Kidney epithelial cell (primary cell): Measurements from ENCODE around the gene TTC23L. TPM values are rescaled to one million over a fixed set of nuclear protein-coding genes. Genes with fewer than 3 reads are reported as not detected.

Experiments used
- DNase-seq: peaks from one replicate; pipeline ENCODE4 v3.0.0-alpha.2; 2010; ENCODE audit warnings: low read depth
- H3K27me3 ChIP-seq: 2 replicates; pipeline ENCODE4 v1.6.0; 2011; ENCODE audit warnings: low read length; ENCODE audit not compliant: control insufficient read depth, insufficient read depth
- H3K36me3 ChIP-seq: 2 replicates; pipeline ENCODE4 v1.5.1; 2011; ENCODE audit warnings: low read length; ENCODE audit not compliant: control insufficient read depth, insufficient read depth
- H3K4me3 ChIP-seq: 2 replicates; pipeline ENCODE4 v1.5.1; 2011; ENCODE audit warnings: low read depth, mild to moderate bottlenecking, control low read depth, low read length
- total RNA-seq: library from RNA; depleted of rRNA; stranded (reverse); fragments of >200 nt; gene quantifications from 2 replicates; pipeline ENCODE4 v1.2.3, GENCODE V29; 2015
- TF ChIP-seq, protein P1 (sequence below): IDR thresholded peaks from 2 replicates; pipeline ENCODE4 v1.5.1; 2011; ENCODE audit warnings: mild to moderate bottlenecking, moderate library complexity, low read length, control low read depth, inconsistent platforms; ENCODE audit not compliant: insufficient read depth, poor library complexity, severe bottlenecking

The TTC23L gene, protein sequence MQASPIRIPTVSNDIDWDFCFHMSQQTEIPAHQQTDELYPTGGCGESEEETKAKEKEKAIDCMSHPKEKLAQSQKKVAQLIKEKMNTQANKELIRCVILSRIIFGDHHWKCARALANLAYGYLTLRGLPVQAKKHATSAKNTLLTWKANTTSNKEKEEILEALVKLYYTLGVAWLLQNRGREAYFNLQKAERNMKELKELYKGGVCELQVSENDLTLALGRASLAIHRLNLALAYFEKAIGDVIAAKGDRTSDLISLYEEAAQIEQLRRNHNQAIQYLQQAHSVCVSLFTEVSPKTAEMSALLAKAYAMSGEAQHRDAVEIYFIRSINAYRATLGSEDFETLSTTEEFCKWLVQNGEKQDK
- total RNA-seq = under 0.01 and 2.1 TPM in 2 replicates

DNA sequence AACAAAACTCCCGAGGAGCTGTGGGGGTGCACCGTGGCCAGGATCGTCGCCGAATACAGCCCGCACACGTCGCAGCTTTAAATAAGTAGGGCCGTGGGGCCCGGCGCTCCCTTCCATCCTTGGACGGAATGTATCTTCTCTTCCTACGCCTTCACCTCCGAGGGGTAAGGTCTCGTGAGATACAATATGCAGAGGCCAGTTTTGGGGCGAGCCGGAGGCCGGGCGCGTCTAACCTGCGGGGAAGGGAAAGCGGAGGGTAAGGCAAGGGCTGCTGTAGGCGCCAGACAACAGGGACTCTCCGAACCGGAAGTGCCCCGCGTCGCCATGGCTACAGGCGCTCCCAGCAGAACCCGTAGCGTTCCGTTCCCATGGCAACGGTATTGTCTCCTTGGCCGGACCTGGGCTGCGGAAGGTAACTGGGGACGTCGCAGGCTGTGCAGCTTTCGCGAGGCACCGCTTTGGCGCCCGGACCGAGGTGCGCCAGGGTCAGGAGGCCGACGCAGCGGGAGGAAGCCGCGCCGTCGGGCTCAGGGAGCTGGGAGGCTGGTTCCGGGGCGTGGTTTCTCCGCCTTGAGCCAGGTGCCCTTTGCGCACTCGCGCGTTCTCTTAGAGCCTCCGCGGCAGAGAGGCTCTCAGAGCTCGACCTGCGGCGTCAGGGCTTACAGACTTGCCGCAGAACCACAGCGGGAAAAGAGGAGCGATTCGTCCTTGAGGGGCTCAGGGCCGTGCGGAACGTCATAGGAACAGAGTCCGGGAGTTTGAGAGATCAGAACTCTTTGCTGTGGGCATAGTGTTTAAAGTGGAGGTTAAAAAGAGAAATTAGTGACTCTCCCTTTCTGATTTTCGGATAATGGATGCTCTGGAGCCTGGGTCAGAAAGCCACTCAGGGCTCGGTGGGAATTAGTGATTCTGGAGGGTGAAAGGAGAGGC is at the start of gene TTC23L:
Gene TTC23L, plus strand, starts transcription at position 380 of the 930 bp plus-strand sequence. CDS start 1,508 bp downstream, outside the sequence.
- peak within 1 kb of the TSS; percentile 55 for H3K4me3 ChIP-seq
- no peaks in the 10 kb centered on the region for H3K27me3 ChIP-seq
- peak; percentile 66 for DNase-seq
- H3K36me3 ChIP-seq = no peaks in the 10 kb centered on the region
- TF ChIP-seq, protein P1, sequence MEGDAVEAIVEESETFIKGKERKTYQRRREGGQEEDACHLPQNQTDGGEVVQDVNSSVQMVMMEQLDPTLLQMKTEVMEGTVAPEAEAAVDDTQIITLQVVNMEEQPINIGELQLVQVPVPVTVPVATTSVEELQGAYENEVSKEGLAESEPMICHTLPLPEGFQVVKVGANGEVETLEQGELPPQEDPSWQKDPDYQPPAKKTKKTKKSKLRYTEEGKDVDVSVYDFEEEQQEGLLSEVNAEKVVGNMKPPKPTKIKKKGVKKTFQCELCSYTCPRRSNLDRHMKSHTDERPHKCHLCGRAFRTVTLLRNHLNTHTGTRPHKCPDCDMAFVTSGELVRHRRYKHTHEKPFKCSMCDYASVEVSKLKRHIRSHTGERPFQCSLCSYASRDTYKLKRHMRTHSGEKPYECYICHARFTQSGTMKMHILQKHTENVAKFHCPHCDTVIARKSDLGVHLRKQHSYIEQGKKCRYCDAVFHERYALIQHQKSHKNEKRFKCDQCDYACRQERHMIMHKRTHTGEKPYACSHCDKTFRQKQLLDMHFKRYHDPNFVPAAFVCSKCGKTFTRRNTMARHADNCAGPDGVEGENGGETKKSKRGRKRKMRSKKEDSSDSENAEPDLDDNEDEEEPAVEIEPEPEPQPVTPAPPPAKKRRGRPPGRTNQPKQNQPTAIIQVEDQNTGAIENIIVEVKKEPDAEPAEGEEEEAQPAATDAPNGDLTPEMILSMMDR = no peak

DNA sequence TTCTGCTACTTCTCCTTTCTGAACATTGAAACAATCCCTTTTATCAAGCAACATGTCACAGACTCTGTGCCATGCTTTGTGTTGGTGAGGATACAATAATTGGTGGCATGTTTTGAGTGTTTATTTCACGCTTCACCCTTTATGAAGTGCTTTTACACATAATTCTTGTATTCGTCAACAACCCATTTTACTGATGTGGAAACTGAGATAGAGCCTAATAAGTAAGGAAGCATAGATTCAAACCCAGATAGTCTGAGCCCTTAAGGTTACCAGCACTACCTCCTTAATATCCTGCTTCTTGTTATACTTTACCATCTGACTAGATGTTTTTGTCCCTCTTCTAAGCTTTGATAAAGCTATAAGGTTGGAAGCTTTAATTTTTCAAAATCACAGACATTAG is 49.3 kb upstream of the TTC23L start:
- TF ChIP-seq, protein P1 = no peak
- DNase-seq = no peak
- H3K4me3 ChIP-seq = no peak overlapping the region
- H3K27me3 ChIP-seq = no peaks in the 10 kb centered on the region
- H3K36me3 ChIP-seq = no peaks in the 10 kb centered on the region

DNA sequence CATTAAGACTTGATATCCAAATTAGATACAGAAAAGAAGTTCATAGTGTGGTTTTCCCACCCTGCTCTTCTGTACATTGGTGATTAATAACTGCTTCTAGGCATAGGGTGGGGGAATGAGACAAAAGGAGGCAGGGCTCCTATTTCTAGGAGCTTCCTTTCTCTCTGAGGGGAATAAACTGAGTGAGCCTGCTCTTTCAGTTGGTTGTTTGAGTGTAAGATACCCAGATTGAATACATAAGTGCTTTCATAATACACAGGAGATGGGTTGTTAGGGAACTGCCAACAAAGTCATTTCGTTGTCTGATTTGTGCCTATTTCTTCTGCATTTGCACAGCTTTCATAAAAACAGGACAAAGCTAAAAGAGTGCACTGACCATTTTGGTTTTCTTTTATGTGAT is 48.9 kb upstream of the TTC23L start:
- no peak for DNase-seq
- H3K27me3 ChIP-seq = no peaks in the 10 kb centered on the region
- no peak overlapping the region for H3K4me3 ChIP-seq
- no peaks in the 10 kb centered on the region for H3K36me3 ChIP-seq
- TF ChIP-seq, protein P1 = no peak

DNA sequence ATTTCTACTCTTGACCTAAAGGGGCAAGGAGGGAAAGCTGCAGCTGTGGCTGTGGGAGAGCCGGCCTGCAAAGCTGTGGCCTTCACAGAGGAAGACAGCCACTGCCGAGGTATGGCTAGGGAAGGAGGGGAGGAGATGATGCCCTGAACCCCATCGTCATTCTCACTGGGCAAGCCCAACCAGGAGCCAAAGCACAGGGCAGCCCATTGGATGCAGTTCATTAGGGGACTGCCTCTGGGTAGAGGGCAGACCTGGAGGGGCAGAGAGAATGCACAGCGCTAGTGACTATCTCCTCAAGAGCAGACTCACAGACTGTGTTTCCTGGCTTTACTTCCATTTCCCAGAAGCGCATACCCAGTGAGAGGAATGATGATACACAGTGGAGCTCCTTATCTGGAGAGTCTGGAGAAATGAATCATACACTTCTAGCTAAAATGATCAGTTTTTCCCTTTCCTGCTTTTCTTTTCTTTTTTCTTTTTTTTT is 47.2 kb upstream of the TTC23L start:
- DNase-seq = no peak
- no peak overlapping the region for H3K4me3 ChIP-seq
- H3K27me3 ChIP-seq = no peaks in the 10 kb centered on the region
- no peaks in the 10 kb centered on the region for H3K36me3 ChIP-seq
- TF ChIP-seq, protein P1 = no peak

DNA sequence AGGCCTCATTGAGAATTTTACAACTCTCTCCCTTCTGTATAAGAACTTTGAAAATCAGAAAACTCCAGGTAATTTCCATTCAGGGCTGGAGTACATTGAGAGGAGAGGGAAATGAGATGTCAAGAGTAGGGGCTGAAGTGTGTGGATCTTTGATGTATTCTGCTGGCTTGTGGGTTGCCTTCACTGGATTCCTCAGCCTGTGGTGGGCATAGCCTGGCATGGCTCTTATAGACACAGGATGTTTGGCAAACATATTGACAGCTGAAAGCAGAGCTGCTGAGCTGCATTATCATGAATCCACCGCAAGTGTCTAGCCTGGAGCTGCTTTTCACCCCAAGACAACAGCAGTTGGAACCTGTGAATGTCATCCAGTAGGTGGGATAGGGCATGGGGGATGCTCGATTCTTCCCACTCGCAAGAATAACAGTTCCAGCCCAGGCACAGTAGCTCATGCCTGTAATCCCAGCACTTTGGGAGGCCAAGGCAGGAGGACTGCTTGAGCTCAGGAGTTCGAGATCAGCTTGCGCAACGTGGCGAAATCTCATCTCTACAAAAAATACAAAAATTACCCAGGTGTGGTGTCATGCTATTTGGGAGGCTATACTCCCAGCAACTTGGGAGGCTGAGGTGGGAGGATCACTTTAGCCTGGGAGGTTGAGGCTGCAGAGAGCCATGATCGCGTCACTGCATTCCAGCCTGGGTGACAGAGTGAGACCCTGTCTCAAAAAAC is 36.0 kb upstream of the TTC23L start:
- DNase-seq = no peak

More for the DNA sequence above, 36.0 kb upstream of the TTC23L start:
- H3K4me3 ChIP-seq = no peak overlapping the region
- no peaks in the 10 kb centered on the region for H3K27me3 ChIP-seq
- TF ChIP-seq, protein P1 = no peak
- H3K36me3 ChIP-seq = peaks cover 3% of the 10 kb centered on the region
